Measurements from ENCODE around the gene TMA16. TPM values are rescaled to one million over a fixed set of nuclear protein-coding genes. Genes with fewer than 3 reads are reported as not detected.

Gene TMA16
- total RNA-seq, 1 donor from 2014 or later, result 29.7 TPM

DNA sequence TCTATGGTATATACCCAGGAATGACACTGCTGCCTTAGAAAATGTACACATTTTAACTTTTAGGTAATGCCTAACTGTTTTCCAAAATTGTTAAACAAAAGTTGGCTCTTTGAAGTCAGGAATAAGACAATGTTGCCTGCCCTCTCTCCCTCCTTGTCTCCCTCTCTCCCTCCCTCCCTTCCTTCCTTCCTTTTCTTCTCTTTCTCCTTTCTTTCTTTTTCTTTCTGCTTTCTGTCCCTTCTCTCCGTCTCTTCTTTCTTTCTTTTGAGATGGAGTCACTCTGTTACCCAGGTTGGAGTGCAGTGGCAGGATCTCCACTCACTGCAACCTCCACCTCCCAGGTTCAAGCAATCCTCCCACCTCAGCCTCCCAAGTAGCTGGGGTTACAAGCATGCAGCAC, 4.6 kb upstream of the TMA16 start:
- Mint-ChIP-seq H3K27ac (no peak overlapping the region), H3K27me3 (peaks cover 7% of the 10 kb centered on the region), H3K4me3 (no peak overlapping the region), H3K4me1 (ENCODE audit: unreplicated experiment) (no peaks in the 10 kb centered on the region), H3K9me3 (no peaks in the 10 kb centered on the region), H3K36me3 (no peaks in the 10 kb centered on the region)
- DNase-seq (ENCODE audit: extremely low spot score, unreplicated experiment), result no peak
- TF ChIP-seq, protein P1, sequence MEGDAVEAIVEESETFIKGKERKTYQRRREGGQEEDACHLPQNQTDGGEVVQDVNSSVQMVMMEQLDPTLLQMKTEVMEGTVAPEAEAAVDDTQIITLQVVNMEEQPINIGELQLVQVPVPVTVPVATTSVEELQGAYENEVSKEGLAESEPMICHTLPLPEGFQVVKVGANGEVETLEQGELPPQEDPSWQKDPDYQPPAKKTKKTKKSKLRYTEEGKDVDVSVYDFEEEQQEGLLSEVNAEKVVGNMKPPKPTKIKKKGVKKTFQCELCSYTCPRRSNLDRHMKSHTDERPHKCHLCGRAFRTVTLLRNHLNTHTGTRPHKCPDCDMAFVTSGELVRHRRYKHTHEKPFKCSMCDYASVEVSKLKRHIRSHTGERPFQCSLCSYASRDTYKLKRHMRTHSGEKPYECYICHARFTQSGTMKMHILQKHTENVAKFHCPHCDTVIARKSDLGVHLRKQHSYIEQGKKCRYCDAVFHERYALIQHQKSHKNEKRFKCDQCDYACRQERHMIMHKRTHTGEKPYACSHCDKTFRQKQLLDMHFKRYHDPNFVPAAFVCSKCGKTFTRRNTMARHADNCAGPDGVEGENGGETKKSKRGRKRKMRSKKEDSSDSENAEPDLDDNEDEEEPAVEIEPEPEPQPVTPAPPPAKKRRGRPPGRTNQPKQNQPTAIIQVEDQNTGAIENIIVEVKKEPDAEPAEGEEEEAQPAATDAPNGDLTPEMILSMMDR (conservative IDR thresholded peaks at IDR 0.05), result no peak

DNA sequence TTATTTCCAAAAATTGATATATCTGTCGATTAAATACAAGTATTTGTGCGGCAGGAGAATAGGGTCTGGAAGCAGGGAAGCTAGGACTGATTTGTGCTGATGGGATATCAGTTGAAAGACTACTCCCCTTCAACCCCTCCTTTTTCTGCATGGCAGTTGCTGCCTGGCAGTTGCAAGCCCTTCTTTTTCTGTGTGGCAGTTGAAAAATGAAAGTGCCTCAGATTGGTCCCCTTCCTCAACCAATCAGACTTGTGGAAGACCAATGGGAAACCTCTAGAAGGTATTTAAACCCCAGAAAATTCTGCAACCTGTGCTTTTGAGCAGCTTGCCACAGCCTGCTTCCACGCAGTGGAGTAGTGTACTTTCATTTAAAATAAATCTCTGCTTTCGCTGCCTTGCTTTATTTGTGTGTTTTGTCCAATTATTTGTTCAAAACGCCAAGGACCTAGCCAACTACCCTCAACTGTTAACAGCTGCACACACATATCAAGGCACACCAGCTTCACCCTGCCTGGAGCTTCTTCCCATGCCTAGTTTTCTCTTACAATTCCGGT, 1.5 kb upstream of the TMA16 start:
- peaks cover 3% of the 10 kb centered on the region for H3K36me3 Mint-ChIP-seq
- H3K9me3 Mint-ChIP-seq, result no peaks in the 10 kb centered on the region
- DNase-seq (ENCODE audit: extremely low spot score, unreplicated experiment), result no peak
- TF ChIP-seq, protein P1 (conservative IDR thresholded peaks at IDR 0.05), result no peak
- peaks cover 3% of the 10 kb centered on the region for H3K27me3 Mint-ChIP-seq
- no peak overlapping the region for H3K27ac Mint-ChIP-seq
- peak overlapping the region; percentile 97 for H3K4me3 Mint-ChIP-seq
- peaks cover 13% of the 10 kb centered on the region for H3K4me1 Mint-ChIP-seq (ENCODE audit: unreplicated experiment)

DNA sequence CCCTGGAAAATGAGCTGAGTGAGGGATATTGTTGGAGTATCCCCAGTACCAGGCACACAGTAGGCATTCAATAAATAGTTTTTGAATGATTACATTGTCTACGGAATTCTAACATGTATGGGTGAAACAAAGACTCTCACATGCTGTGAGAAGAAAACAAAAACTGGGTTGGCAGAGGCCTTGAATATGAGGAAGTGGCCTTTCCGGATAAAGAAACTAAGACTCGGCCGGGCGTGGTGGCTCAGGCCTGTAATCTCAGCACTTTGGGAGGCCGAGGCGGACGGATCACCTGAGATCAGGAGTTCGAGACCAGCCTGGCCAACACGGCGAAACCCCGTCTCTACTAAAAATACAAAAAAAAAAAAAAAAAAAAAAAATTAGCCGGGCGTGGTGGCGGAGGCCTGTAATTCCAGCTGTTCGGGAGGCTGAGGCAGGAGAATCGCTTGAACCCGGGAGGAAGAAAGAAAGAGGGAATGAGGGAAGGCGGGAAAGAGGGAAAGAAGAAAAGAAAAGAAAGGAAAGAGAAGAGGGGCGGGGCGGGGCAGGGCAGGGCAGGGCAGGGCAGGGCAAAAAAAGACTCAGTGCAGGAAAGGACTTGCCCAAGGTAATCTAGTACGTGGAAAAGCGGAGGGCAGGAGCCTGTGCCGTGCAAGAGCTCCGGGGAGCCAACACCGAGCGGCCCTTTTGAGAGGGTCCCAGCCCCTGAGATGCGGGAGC, 689 bp upstream of the TMA16 start:
- Mint-ChIP-seq H3K36me3 (peaks cover 3% of the 10 kb centered on the region), H3K27ac (peak overlapping the region; percentile 99), H3K4me3 (peak overlapping the region; percentile 97), H3K9me3 (no peaks in the 10 kb centered on the region), H3K4me1 (ENCODE audit: unreplicated experiment) (peaks cover 13% of the 10 kb centered on the region), H3K27me3 (no peaks in the 10 kb centered on the region)
- TF ChIP-seq, protein P1 (conservative IDR thresholded peaks at IDR 0.05), result no peak
- no peak for DNase-seq (ENCODE audit: extremely low spot score, unreplicated experiment)

DNA sequence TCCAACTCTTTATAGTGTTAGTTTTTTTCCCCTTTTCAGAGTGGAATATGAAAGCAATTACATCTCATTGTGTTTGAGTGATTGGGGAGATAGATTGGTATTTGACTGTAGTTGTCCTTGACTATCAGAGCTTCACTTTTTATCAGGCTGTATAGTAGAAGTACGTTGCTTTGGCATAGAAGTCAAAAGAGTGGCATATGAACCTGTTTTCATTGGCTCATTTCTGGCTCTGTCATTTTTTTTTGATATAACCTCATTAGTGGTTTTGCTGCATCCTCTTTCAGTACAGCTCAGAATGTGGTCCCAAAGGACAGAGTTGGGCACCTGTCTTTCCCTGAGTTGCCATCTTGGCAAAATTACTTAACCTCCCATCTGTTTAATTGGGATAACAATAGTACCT, 1.4 kb downstream of the TMA16 start:
- peaks cover 8% of the 10 kb centered on the region for H3K36me3 Mint-ChIP-seq
- no peaks in the 10 kb centered on the region for H3K9me3 Mint-ChIP-seq
- DNase-seq (ENCODE audit: extremely low spot score, unreplicated experiment), result no peak
- TF ChIP-seq, protein P1 (conservative IDR thresholded peaks at IDR 0.05), result no peak
- no peaks in the 10 kb centered on the region for H3K27me3 Mint-ChIP-seq
- H3K4me3 Mint-ChIP-seq, result peak overlapping the region; percentile 89
- H3K27ac Mint-ChIP-seq, result peak overlapping the region; percentile 87
- H3K4me1 Mint-ChIP-seq (ENCODE audit: unreplicated experiment), result peaks cover 13% of the 10 kb centered on the region

DNA sequence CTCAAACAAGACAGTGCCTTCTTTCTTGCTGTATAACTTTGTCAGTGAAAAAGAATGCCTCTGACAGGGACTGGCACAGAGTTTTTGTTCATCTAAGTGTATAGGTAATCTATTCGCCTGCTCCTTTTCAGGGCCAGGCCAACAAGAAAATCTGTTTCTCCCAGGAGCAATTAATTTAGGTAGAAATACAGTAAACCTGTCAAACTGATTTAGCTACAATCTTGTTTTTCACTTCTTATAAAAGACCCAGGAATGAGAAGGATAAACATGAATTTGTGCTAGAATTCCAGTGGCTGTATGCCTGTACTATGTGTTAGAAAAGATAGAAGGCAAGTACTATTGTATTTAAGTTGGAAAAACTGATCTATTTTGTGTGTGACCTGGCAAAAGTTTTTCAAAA, 6.1 kb downstream of the TMA16 start:
- peaks cover 21% of the 10 kb centered on the region for H3K4me1 Mint-ChIP-seq (ENCODE audit: unreplicated experiment)

More for the DNA sequence above, 6.1 kb downstream of the TMA16 start:
- no peak for DNase-seq (ENCODE audit: extremely low spot score, unreplicated experiment)
- no peak overlapping the region for H3K27ac Mint-ChIP-seq
- H3K36me3 Mint-ChIP-seq, result peaks cover 12% of the 10 kb centered on the region
- no peak overlapping the region for H3K4me3 Mint-ChIP-seq
- H3K9me3 Mint-ChIP-seq, result no peaks in the 10 kb centered on the region
- TF ChIP-seq, protein P1 (conservative IDR thresholded peaks at IDR 0.05), result no peak
- no peaks in the 10 kb centered on the region for H3K27me3 Mint-ChIP-seq

Measured in type B pancreatic cell (in vitro differentiated cells).